Pancreas (tissue), 10 donors: ENCODE results near the gene RBM17. TPM values are rescaled to one million over a fixed set of nuclear protein-coding genes. Genes with fewer than 3 reads are reported as not detected.

ENCODE experiments used
- ATAC-seq, 4 donors: fragments of 200-7000 bp; cut with Tn5 transposase; one replicate each; pipeline versions ENCODE4 v1.8.0 to v1.9.1; 2020; ENCODE audit warnings: mild to moderate bottlenecking in 4 of 4, moderate library complexity in 4 of 4
- DNase-seq, 6 donors: peaks; one replicate each; pipeline ENCODE4 v3.0.0-alpha.2; 2020
- FAIRE-seq: peaks from 2 replicates; lab custom pipeline; 2012; peaks lifted over from hg19 to GRCh38; lab: Jason Lieb, UNC
- H3K27ac ChIP-seq, 4 donors: fragments of 200-600 bp; sonication (generic); 1 replicate in 3 of 4; 2 replicates in 1 of 4; pipeline versions ENCODE4 v1.5.0 to v1.8.0; 2020
- H3K27me3 ChIP-seq, 4 donors: fragments of 200-600 bp; one replicate each; pipeline ENCODE4 v1.8.0; 2021
- H3K36me3 ChIP-seq, 3 donors: fragments of 200-600 bp; sonication (generic) in 1 of 3; one replicate each; pipeline versions ENCODE4 v1.5.0 to v1.8.0; 2020 to 2021
- H3K4me1 ChIP-seq, 3 donors: fragments of 200-600 bp; one replicate each; pipeline ENCODE4 v1.8.0; 2021
- H3K4me3 ChIP-seq, 4 donors: fragments of 200-600 bp; sonication (generic) in 2 of 4; one replicate each; pipeline versions ENCODE4 v1.5.0 to v1.8.0; 2020 to 2021
- H3K9me3 ChIP-seq, 4 donors: fragments of 200-600 bp; one replicate each; pipeline ENCODE4 v1.8.0; 2021
- CTCF ChIP-seq, 4 donors: fragments of 200-600 bp; sonication (generic) in 3 of 4; IDR thresholded peaks; one replicate each; pipeline versions ENCODE4 v1.5.0 to v1.8.0; 2021; ENCODE audit warnings: antibody characterized with exemption in 4 of 4
- WGBS, 2 donors: extraction: QIAGEN DNeasy Blood & Tissue Kit; methylation state at CpG; one replicate each; pipeline ENCODE4 v1.1.7; 2013; 5-methylcytosine and 5-hydroxymethylcytosine counted together
- intact Hi-C, 3 donors: fragments of 100-400 bp; cut with DNase I; formaldehyde crosslinking; loops; one replicate each; pipeline versions ENCODE4 v1.11.1 to v1.14.2; 2022
- polyA plus RNA-seq, 2 donors: library from polyadenylated mRNA; stranded (reverse); fragments of 200-250 nt; gene quantifications; one replicate each; pipeline ENCODE4 v1.2.3, GENCODE V29; 2013
- total RNA-seq, 6 donors: library from RNA; stranded (reverse); fragmentation: NEBNext Ultra II Directional in 4 of 6; extraction: Animal tissue kit (Norgen Biotek cat#: 25700) in 4 of 6; gene quantifications; one replicate each; pipeline versions ENCODE4 v1.2.1 to v1.2.4, GENCODE V29; 2021 to 2023
- donor health status: healthy with polysubstance abuse.
- donor health status: DM: no; HTN: no; CAD: no; lungs with moderate emphysema.
- donor health status: DM: no; HTN: no; CAD: no.
- donor health status: control.
- donor health status: control.
- donor health status: Bipolar disorder and iron deficiency.
- donor health status: DM: yes; HTN: yes; CAD: no.
- donor health status: DM: no; HTN: no; CAD: no.
- donor health status: DM: no; HTN: no; CAD: no.
- donor health status: DM: yes; HTN: yes; CAD: no.

Gene RBM17
- total and polyA plus RNA-seq, 8 donors: 31.0 to 101 (median 43.7) TPM

DNA sequence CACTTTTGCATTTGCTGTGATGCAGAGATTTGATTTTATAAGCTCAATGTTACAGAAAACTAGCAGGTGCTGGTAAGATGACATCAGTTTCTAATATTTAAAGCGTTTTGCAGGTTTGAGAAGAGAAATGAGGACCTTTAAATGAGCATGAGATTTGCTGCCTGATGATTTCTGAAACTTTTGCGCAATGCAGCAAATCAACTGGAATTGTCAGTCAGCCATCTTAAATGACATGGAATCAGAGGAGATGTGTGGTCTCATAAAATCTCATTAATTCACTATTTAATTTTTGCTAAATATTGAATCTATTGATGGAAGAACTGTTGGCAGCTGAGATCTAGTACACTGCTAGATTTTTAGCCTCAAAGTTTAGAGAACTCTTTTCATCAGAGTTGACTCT is 3.9 kb downstream of the RBM17 start:
- ATAC-seq: no peak
- H3K27ac ChIP-seq: no peak overlapping the region

DNA sequence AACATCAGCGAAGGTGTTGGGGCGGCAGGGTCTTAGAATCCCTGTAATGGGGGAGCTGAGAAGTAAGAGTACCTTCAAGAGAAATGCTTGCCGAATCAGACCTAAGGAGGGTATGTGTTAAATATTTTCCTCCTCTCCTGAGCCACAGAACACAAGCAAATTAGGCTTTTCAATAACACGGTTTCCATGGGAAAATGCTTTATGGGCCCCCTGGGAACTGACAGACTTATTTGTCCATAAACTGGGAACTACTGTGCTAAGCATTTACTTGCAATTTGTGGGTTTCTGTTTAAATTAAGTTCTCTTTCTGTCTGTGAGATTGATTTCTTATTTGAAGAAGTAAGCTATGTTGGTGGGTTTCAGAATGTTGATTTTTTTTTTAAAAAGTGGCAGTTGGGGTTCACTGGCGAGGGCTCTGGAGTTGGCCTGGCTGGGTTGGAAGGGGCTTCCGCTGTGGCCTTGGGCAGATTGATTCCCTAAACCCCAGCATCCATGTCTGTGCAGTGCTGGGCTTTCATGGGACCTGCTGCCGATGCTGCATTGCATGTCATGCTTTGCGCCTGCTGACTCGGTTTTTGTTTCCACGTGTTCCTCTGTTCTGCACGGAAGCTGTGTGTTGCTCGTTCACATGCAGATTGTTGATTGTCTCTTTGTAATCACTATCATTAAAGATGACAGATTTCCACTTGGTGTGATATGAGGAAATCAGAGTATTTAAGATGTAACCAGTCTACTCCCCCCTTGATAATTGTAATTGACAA is 7.2 kb downstream of the RBM17 start:
- Histone ChIP-seq H3K27ac (no peak overlapping the region), H3K27me3 (no peaks in the 10 kb centered on the region), H3K36me3 (peaks cover 0 to 14% (median 0%) of the 10 kb centered on the region in 3 donors), H3K4me1 (peaks cover 0 to 12% (median 4%) of the 10 kb centered on the region in 3 donors), H3K4me3 (no peak overlapping the region), H3K9me3 (no peaks in the 10 kb centered on the region)
- WGBS, 2 donors: 78 to 80% methylated on average over 12 of the region's 12 CpGs
- no peak for DNase-seq
- intact Hi-C loops: no loop called here
- no peak for ATAC-seq
- no peak for TF ChIP-seq CTCF (IDR thresholded peaks at IDR 0.05)
- FAIRE-seq: no peak

More for the DNA sequence above, 3.9 kb downstream of the RBM17 start:
- WGBS, 2 donors: 62 to 72% methylated on average over 2 of the region's 2 CpGs
- Histone ChIP-seq H3K4me3 (no peak overlapping the region), H3K36me3 (peaks cover 0 to 7% (median 0%) of the 10 kb centered on the region in 3 donors), H3K4me1 (peaks cover 0 to 21% (median 9%) of the 10 kb centered on the region in 3 donors), H3K27me3 (no peaks in the 10 kb centered on the region), H3K9me3 (no peaks in the 10 kb centered on the region)
- no peak for FAIRE-seq
- no peak for DNase-seq
- intact Hi-C loops: no loop called here
- TF ChIP-seq CTCF (IDR thresholded peaks at IDR 0.05): no peak

GRCh38 chr10:6097063-6097462 is 8.2 kb downstream of the RBM17 start:
- 93 to 95% methylated on average over 5 of the region's 5 CpGs for WGBS, 2 donors
- no peaks in the 10 kb centered on the region for H3K27me3 ChIP-seq
- DNase-seq (no peak), ATAC-seq (no peak), FAIRE-seq (no peak)
- H3K9me3 ChIP-seq: no peaks in the 10 kb centered on the region
- H3K4me1 ChIP-seq: peaks cover 0 to under 1% (median 0%) of the 10 kb centered on the region in 3 donors
- H3K4me3 ChIP-seq: no peak overlapping the region
- intact Hi-C loops: no loop called here
- H3K27ac ChIP-seq: no peak overlapping the region
- H3K36me3 ChIP-seq: peaks cover 0 to 25% (median 0%) of the 10 kb centered on the region in 3 donors
- TF ChIP-seq CTCF (IDR thresholded peaks at IDR 0.05): no peak

GRCh38 chr10:6098156-6098555 is 9.3 kb downstream of the RBM17 start:
- FAIRE-seq: no peak
- H3K9me3 ChIP-seq: no peaks in the 10 kb centered on the region
- 88 to 93% methylated on average over 7 of the region's 7 CpGs for WGBS, 2 donors
- no peak for ATAC-seq
- H3K27me3 ChIP-seq: no peaks in the 10 kb centered on the region
- no peak overlapping the region for H3K4me3 ChIP-seq
- no peak for TF ChIP-seq CTCF (IDR thresholded peaks at IDR 0.05)
- no peak for DNase-seq
- H3K27ac ChIP-seq: no peak overlapping the region
- intact Hi-C loops: no loop called here
- peaks cover 0 to 28% (median 0%) of the 10 kb centered on the region in 3 donors for H3K36me3 ChIP-seq
- H3K4me1 ChIP-seq: no peaks in the 10 kb centered on the region

DNA sequence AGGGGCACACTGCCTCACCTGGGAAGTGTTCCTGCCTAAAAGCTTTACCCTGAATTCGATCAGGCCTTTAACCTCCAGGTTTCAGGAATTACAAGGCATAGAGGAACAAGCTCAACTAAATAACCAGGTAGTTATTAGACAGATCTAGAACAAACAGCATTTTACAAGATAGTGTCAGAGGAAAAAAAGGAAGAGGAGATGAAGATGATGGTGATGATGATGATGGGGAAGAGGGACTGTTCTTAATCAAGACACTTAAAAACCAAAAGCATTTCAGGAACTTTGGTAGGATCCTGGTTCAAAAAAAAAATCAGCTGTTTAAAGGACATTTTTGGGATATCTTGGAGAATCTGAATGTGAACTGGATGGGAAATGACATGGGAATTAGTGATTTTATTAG is 11.5 kb downstream of the RBM17 start:
- FAIRE-seq (no peak), DNase-seq (no peak), ATAC-seq (no peak)
- Histone ChIP-seq H3K27ac (no peak overlapping the region), H3K27me3 (no peaks in the 10 kb centered on the region), H3K4me3 (no peak overlapping the region), H3K36me3 (peaks cover 0 to 28% (median 0%) of the 10 kb centered on the region in 3 donors), H3K4me1 (no peaks in the 10 kb centered on the region), H3K9me3 (no peaks in the 10 kb centered on the region)
- 66 to 83% methylated on average over 1 of the region's 1 CpG for WGBS, 2 donors
- no peak for TF ChIP-seq CTCF (IDR thresholded peaks at IDR 0.05)
- intact Hi-C loops: no loop called here
